Osteocyte (in vitro differentiated cells): ENCODE measurements around the gene TGFB1I1. TPM values are rescaled to one million over a fixed set of nuclear protein-coding genes. Genes with fewer than 3 reads are reported as not detected.
"Not testable (repeated sequence)": the region's sequence is repeated elsewhere in the genome, so short reads cannot be mapped to it uniquely, and the experiment has no call there.

Source experiments
- DNase-seq: peaks from one replicate; pipeline ENCODE4 v3.0.0; 2021; ENCODE audit warnings: mixed read lengths; ENCODE audit not compliant: unreplicated experiment; ENCODE audit errors: extremely low spot score
- H3K27ac Mint-ChIP-seq: one replicate; pipeline ENCODE4 v1.8.0; 2021; ENCODE audit warnings: mild to moderate bottlenecking, mixed read lengths; ENCODE audit not compliant: unreplicated experiment
- H3K27me3 Mint-ChIP-seq: one replicate; pipeline ENCODE4 v1.8.0; 2021; ENCODE audit warnings: mixed read lengths; ENCODE audit not compliant: unreplicated experiment
- H3K36me3 Mint-ChIP-seq: one replicate; pipeline ENCODE4 v1.8.0; 2021; ENCODE audit warnings: mixed read lengths; ENCODE audit not compliant: unreplicated experiment
- H3K4me1 Mint-ChIP-seq: one replicate; pipeline ENCODE4 v1.8.0; 2021; ENCODE audit warnings: mixed read lengths; ENCODE audit not compliant: unreplicated experiment
- H3K4me3 Mint-ChIP-seq: one replicate; pipeline ENCODE4 v1.8.0; 2021; ENCODE audit warnings: mild to moderate bottlenecking, moderate library complexity, mixed read lengths; ENCODE audit not compliant: unreplicated experiment
- H3K9me3 Mint-ChIP-seq: one replicate; pipeline ENCODE4 v1.8.0; 2021; ENCODE audit warnings: mixed read lengths; ENCODE audit not compliant: unreplicated experiment
- CTCF ChIP-seq: fragments of 200-600 bp; sonication (generic); IDR thresholded peaks from 2 replicates; pipeline ENCODE4 v1.5.0; 2021; ENCODE audit warnings: antibody characterized with exemption, mild to moderate bottlenecking, moderate library complexity
- total RNA-seq: library from RNA; stranded (reverse); gene quantifications from 2 replicates; pipeline ENCODE4 v1.2.1, GENCODE V29; 2021

The TGFB1I1 gene
- total RNA-seq, 1 donor from 2014 or later = 120 TPM

- H3K4me1 Mint-ChIP-seq = peaks cover 10% of the 10 kb centered on the region
- H3K27ac Mint-ChIP-seq = peak overlapping the region; percentile 7
- no peak for TF ChIP-seq CTCF
- H3K4me3 Mint-ChIP-seq = peak overlapping the region; percentile 94
- H3K36me3 Mint-ChIP-seq = no peaks in the 10 kb centered on the region
- no peak for DNase-seq
- no peaks in the 10 kb centered on the region for H3K9me3 Mint-ChIP-seq
- peaks cover 2% of the 10 kb centered on the region for H3K27me3 Mint-ChIP-seq
Measured at GRCh38 chr16:31441956-31442355, 30.0 kb upstream of the TGFB1I1 start.

- H3K4me1 Mint-ChIP-seq, H3K27ac Mint-ChIP-seq, DNase-seq, H3K27me3 Mint-ChIP-seq, H3K36me3 Mint-ChIP-seq, H3K4me3 Mint-ChIP-seq, H3K9me3 Mint-ChIP-seq: not testable (repeated sequence)
Measured at GRCh38 chr16:31445931-31446330, 26.0 kb upstream of the TGFB1I1 start.

- Mint-ChIP-seq H3K36me3 (no peaks in the 10 kb centered on the region), H3K27me3 (no peaks in the 10 kb centered on the region), H3K9me3 (no peaks in the 10 kb centered on the region), H3K4me3 (no peak overlapping the region), H3K27ac (peak overlapping the region; percentile 64), H3K4me1 (peaks cover 42% of the 10 kb centered on the region)
- TF ChIP-seq CTCF = no peak
- DNase-seq = no peak
Measured at GRCh38 chr16:31451201-31451600, 20.8 kb upstream of the TGFB1I1 start.

GRCh38 chr16:31451681-31452351, 20.1 kb upstream of the TGFB1I1 start:
- peak; percentile 62 for TF ChIP-seq CTCF
- Mint-ChIP-seq H3K9me3 (no peaks in the 10 kb centered on the region), H3K4me3 (no peak overlapping the region), H3K4me1 (peaks cover 47% of the 10 kb centered on the region), H3K27me3 (no peaks in the 10 kb centered on the region), H3K27ac (peak overlapping the region; percentile 93), H3K36me3 (no peaks in the 10 kb centered on the region)
- DNase-seq = no peak

GRCh38 chr16:31452631-31453106, 19.3 kb upstream of the TGFB1I1 start:
- no peak overlapping the region for H3K4me3 Mint-ChIP-seq
- DNase-seq = no peak
- no peaks in the 10 kb centered on the region for H3K36me3 Mint-ChIP-seq
- H3K27ac Mint-ChIP-seq = peak overlapping the region; percentile 93
- no peak for TF ChIP-seq CTCF
- no peaks in the 10 kb centered on the region for H3K9me3 Mint-ChIP-seq
- H3K4me1 Mint-ChIP-seq = peaks cover 54% of the 10 kb centered on the region
- H3K27me3 Mint-ChIP-seq = no peaks in the 10 kb centered on the region
